Adrenal gland (tissue), 5 donors: ENCODE results near the gene ERCC5.

ENCODE experiments used
- CTCF ChIP-seq, 6 experiments: fragments of 450-650 bp in 4 of 6; fragments of 200-600 bp in 2 of 6; sonication (generic) in 1 of 6; IDR thresholded peaks; 1 replicate in 5 of 6; 2 replicates in 1 of 6; pipeline versions ENCODE4 v1.5.1 to v1.8.0; 2016 to 2021; ENCODE audit warnings: antibody characterized with exemption in 6 of 6, mild to moderate bottlenecking in 2 of 6, moderate library complexity in 1 of 6
- POLR2A ChIP-seq, 2 donors: fragments of 450-650 bp; IDR thresholded peaks; one replicate each; pipeline ENCODE4 v1.6.1; 2017; ENCODE audit warnings: antibody characterized with exemption in 2 of 2, mild to moderate bottlenecking in 2 of 2, moderate library complexity in 1 of 2
- donor health status: DM: no; HTN: no; CAD: no.

GRCh38 chr13:102907886-102908515 lies 62.2 kb downstream of the ERCC5 start:
- TF ChIP-seq POLR2A (IDR thresholded peaks at IDR 0.05) (no peak), CTCF (IDR thresholded peaks at IDR 0.05) (no peak)
